OCI-LY7 (cell line): Measurements from ENCODE around the gene PDZD7.
"Not testable (repeated sequence)": the region's sequence is repeated elsewhere in the genome, so short reads cannot be mapped to it uniquely, and the experiment has no call there.

Source experiments
- EZH2phosphoT487 ChIP-seq: fragments of 200-600 bp; sonication (generic); IDR thresholded peaks from 2 replicates; pipeline ENCODE4 v1.6.1; 2018; ENCODE audit warnings: low read depth, borderline replicate concordance, mild to moderate bottlenecking, mixed run types, antibody characterized with exemption, low read length, moderate library complexity, mixed read lengths
- TF ChIP-seq, protein P1 (sequence below): fragments of 200-600 bp; sonication (generic); conservative IDR thresholded peaks from 2 replicates; pipeline ENCODE4 v1.5.1; 2014; ENCODE audit warnings: mild to moderate bottlenecking, antibody characterized with exemption, low read length, moderate library complexity, mixed read lengths

DNA sequence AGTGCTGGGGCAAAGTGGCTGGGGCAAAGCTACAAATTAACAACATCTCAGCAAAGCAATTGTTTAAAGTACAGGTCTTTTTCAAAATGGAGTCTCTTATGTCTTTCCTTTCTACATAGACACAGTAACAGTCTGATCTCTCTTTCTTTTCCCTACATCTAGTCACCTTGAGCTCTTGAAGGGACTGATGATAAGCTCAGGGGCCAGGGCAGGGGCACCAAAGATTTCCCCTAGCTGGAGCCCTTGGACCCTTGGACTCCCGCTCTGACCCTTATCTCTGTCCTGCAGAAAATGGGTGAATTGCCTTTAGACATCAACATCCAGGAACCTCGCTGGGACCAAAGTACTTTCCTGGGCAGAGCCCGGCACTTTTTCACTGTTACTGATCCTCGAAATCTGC, 3.5 kb upstream of the PDZD7 start:
- TF ChIP-seq, protein P1, sequence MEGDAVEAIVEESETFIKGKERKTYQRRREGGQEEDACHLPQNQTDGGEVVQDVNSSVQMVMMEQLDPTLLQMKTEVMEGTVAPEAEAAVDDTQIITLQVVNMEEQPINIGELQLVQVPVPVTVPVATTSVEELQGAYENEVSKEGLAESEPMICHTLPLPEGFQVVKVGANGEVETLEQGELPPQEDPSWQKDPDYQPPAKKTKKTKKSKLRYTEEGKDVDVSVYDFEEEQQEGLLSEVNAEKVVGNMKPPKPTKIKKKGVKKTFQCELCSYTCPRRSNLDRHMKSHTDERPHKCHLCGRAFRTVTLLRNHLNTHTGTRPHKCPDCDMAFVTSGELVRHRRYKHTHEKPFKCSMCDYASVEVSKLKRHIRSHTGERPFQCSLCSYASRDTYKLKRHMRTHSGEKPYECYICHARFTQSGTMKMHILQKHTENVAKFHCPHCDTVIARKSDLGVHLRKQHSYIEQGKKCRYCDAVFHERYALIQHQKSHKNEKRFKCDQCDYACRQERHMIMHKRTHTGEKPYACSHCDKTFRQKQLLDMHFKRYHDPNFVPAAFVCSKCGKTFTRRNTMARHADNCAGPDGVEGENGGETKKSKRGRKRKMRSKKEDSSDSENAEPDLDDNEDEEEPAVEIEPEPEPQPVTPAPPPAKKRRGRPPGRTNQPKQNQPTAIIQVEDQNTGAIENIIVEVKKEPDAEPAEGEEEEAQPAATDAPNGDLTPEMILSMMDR: not testable (repeated sequence)
- TF ChIP-seq EZH2phosphoT487: not testable (repeated sequence)
